Effector memory CD4-positive, alpha-beta T cell (primary cell): ENCODE results near the gene ARHGAP10.

Experiments used
- DNase-seq, 3 donors: peaks; one replicate each; pipeline ENCODE4 v3.0.0-alpha.2; 2020
- H3K27ac ChIP-seq: 2 replicates; pipeline ENCODE4 v1.7.0; 2013; ENCODE audit warnings: mild to moderate bottlenecking, low read length, moderate library complexity; ENCODE audit not compliant: insufficient read depth, poor library complexity, severe bottlenecking
- H3K27me3 ChIP-seq: replicated peaks from 2 replicates; pipeline ENCODE4 v1.7.0; 2013; ENCODE audit warnings: mild to moderate bottlenecking, low read length; ENCODE audit not compliant: insufficient read depth, control insufficient read depth, poor library complexity, severe bottlenecking
- H3K36me3 ChIP-seq: 2 replicates; pipeline ENCODE4 v1.7.0; 2013; ENCODE audit warnings: mild to moderate bottlenecking, low read length, moderate library complexity; ENCODE audit not compliant: control insufficient read depth, insufficient read depth
- H3K4me1 ChIP-seq: 2 replicates; pipeline ENCODE4 v1.7.0; 2013; ENCODE audit warnings: low read length, mild to moderate bottlenecking; ENCODE audit not compliant: control insufficient read depth, insufficient read depth, poor library complexity, severe bottlenecking
- H3K4me3 ChIP-seq: 2 replicates; pipeline ENCODE4 v1.7.0; 2013; ENCODE audit warnings: low read length, low read depth, mild to moderate bottlenecking; ENCODE audit not compliant: insufficient read depth, poor library complexity, severe bottlenecking
- H3K9me3 ChIP-seq: 2 replicates; pipeline ENCODE4 v1.7.0; 2013; ENCODE audit warnings: mild to moderate bottlenecking, low read length, moderate library complexity; ENCODE audit not compliant: control insufficient read depth

The ARHGAP10 gene

GRCh38 chr4:147707892-147708672, 23.8 kb upstream of the ARHGAP10 start:
- no peak overlapping the region for H3K27ac ChIP-seq
- H3K36me3 ChIP-seq, result no peaks in the 10 kb centered on the region
- no peaks in the 10 kb centered on the region for H3K9me3 ChIP-seq
- H3K27me3 ChIP-seq, result no peaks in the 10 kb centered on the region
- no peak overlapping the region for H3K4me3 ChIP-seq
- peak; percentile 9 to 44 (median 28) for DNase-seq
- no peaks in the 10 kb centered on the region for H3K4me1 ChIP-seq

- Histone ChIP-seq H3K4me1 (no peaks in the 10 kb centered on the region), H3K4me3 (no peak overlapping the region), H3K27ac (no peak overlapping the region), H3K9me3 (no peaks in the 10 kb centered on the region), H3K27me3 (no peaks in the 10 kb centered on the region), H3K36me3 (no peaks in the 10 kb centered on the region)
- DNase-seq, result no peak
Measured at GRCh38 chr4:147709999-147710398, 21.9 kb upstream of the ARHGAP10 start.

GRCh38 chr4:147714575-147715401, 17.1 kb upstream of the ARHGAP10 start:
- Histone ChIP-seq H3K27me3 (no peaks in the 10 kb centered on the region), H3K36me3 (no peaks in the 10 kb centered on the region), H3K4me1 (no peaks in the 10 kb centered on the region), H3K9me3 (no peaks in the 10 kb centered on the region), H3K4me3 (no peak overlapping the region), H3K27ac (no peak overlapping the region)
- DNase-seq, result no peak

- Histone ChIP-seq H3K4me1 (no peaks in the 10 kb centered on the region), H3K9me3 (no peaks in the 10 kb centered on the region), H3K4me3 (no peak overlapping the region), H3K27me3 (no peaks in the 10 kb centered on the region), H3K36me3 (no peaks in the 10 kb centered on the region), H3K27ac (no peak overlapping the region)
- DNase-seq, result no peak
Measured at GRCh38 chr4:147717878-147718277, 14.0 kb upstream of the ARHGAP10 start.

- no peak overlapping the region for H3K4me3 ChIP-seq
- DNase-seq, result no peak
Measured at GRCh38 chr4:147723326-147723725, 8.6 kb upstream of the ARHGAP10 start.

GRCh38 chr4:147724468-147725201, 7.3 kb upstream of the ARHGAP10 start:
- Histone ChIP-seq H3K27me3 (no peaks in the 10 kb centered on the region), H3K9me3 (no peaks in the 10 kb centered on the region), H3K27ac (no peak overlapping the region), H3K4me1 (no peaks in the 10 kb centered on the region), H3K36me3 (no peaks in the 10 kb centered on the region), H3K4me3 (no peak overlapping the region)
- DNase-seq, result no peak

More at GRCh38 chr4:147723326-147723725, 8.6 kb upstream of the ARHGAP10 start:
- Histone ChIP-seq H3K4me1 (no peaks in the 10 kb centered on the region), H3K36me3 (no peaks in the 10 kb centered on the region), H3K27me3 (no peaks in the 10 kb centered on the region), H3K9me3 (no peaks in the 10 kb centered on the region), H3K27ac (no peak overlapping the region)

GRCh38 chr4:147725673-147726072, 6.2 kb upstream of the ARHGAP10 start:
- DNase-seq, result no peak
- H3K27me3 ChIP-seq, result no peaks in the 10 kb centered on the region

GRCh38 chr4:147727476-147728028, 4.3 kb upstream of the ARHGAP10 start:
- no peaks in the 10 kb centered on the region for H3K27me3 ChIP-seq
- H3K9me3 ChIP-seq, result no peaks in the 10 kb centered on the region
- H3K36me3 ChIP-seq, result no peaks in the 10 kb centered on the region
- peaks cover 5% of the 10 kb centered on the region for H3K4me1 ChIP-seq
- DNase-seq, result no peak
- H3K4me3 ChIP-seq, result no peak overlapping the region
- H3K27ac ChIP-seq, result no peak overlapping the region

More at GRCh38 chr4:147725673-147726072, 6.2 kb upstream of the ARHGAP10 start:
- Histone ChIP-seq H3K36me3 (no peaks in the 10 kb centered on the region), H3K9me3 (no peaks in the 10 kb centered on the region), H3K27ac (no peak overlapping the region), H3K4me1 (no peaks in the 10 kb centered on the region), H3K4me3 (no peak overlapping the region)

GRCh38 chr4:147730333-147730732, 1.6 kb upstream of the ARHGAP10 start:
- H3K36me3 ChIP-seq, result no peaks in the 10 kb centered on the region
- DNase-seq, result no peak
- no peaks in the 10 kb centered on the region for H3K9me3 ChIP-seq
- peaks cover 17% of the 10 kb centered on the region for H3K4me1 ChIP-seq
- H3K27ac ChIP-seq, result no peak overlapping the region
- H3K4me3 ChIP-seq, result no peak overlapping the region
- no peaks in the 10 kb centered on the region for H3K27me3 ChIP-seq
